H9 (cell line): ENCODE results near the gene PDZK1. TPM values are rescaled to one million over a fixed set of nuclear protein-coding genes. Genes with fewer than 3 reads are reported as not detected.

Experiments
- DNase-seq: peaks from one replicate; pipeline ENCODE4 v3.0.0-alpha.2; 2017
- H2AFZ ChIP-seq: one replicate; pipeline ENCODE4 v1.6.1; 2013; ENCODE audit warnings: mild to moderate bottlenecking, low read length, control low read depth, moderate library complexity
- H2AK5ac ChIP-seq: 2 replicates; pipeline ENCODE4 v1.6.1; 2013; ENCODE audit warnings: low read length, control low read depth, mixed read lengths; ENCODE audit not compliant: insufficient read length
- H2BK120ac ChIP-seq: one replicate; pipeline ENCODE4 v1.6.1; 2013; ENCODE audit warnings: low read depth, mild to moderate bottlenecking, low read length, control low read depth, inconsistent platforms; ENCODE audit not compliant: poor library complexity, severe bottlenecking
- H2BK12ac ChIP-seq: 2 replicates; pipeline ENCODE4 v1.6.1; 2013; ENCODE audit warnings: low read length, control low read depth, mixed read lengths, low read depth; ENCODE audit not compliant: insufficient read length
- H2BK15ac ChIP-seq: 2 replicates; pipeline ENCODE4 v1.6.1; 2013; ENCODE audit warnings: low read depth, low read length, control low read depth
- H2BK20ac ChIP-seq: one replicate; pipeline ENCODE4 v1.6.1; 2013; ENCODE audit warnings: low read depth, mild to moderate bottlenecking, low read length, control low read depth, inconsistent platforms; ENCODE audit not compliant: poor library complexity, severe bottlenecking
- H2BK5ac ChIP-seq: 2 replicates; pipeline ENCODE4 v1.6.1; 2013; ENCODE audit warnings: low read length, control low read depth, mixed read lengths; ENCODE audit not compliant: insufficient read length
- H3K14ac ChIP-seq: 2 replicates; pipeline ENCODE4 v1.6.1; 2013; ENCODE audit warnings: low read length, control low read depth; ENCODE audit not compliant: insufficient read depth
- H3K18ac ChIP-seq: 2 replicates; pipeline ENCODE4 v1.6.1; 2013; ENCODE audit warnings: low read depth, mild to moderate bottlenecking, mixed read lengths, low read length, control low read depth; ENCODE audit not compliant: insufficient read length
- H3K23ac ChIP-seq: 2 replicates; pipeline ENCODE4 v1.6.1; 2013; ENCODE audit warnings: low read length, control low read depth, mixed read lengths, low read depth; ENCODE audit not compliant: insufficient read length
- H3K23me2 ChIP-seq: 2 replicates; pipeline ENCODE4 v1.6.1; 2013; ENCODE audit warnings: low read depth, mild to moderate bottlenecking, mixed read lengths, low read length, control low read depth; ENCODE audit not compliant: insufficient read length, poor library complexity, severe bottlenecking
- H3K27ac ChIP-seq: 2 replicates; pipeline ENCODE4 v1.5.1; 2013; ENCODE audit warnings: low read length, control low read depth, mixed read lengths, low read depth; ENCODE audit not compliant: insufficient read length
- H3K27me3 ChIP-seq: 2 replicates; pipeline ENCODE4 v1.6.1; 2013; ENCODE audit warnings: low read length, control low read depth, inconsistent platforms; ENCODE audit not compliant: insufficient read depth
- H3K4ac ChIP-seq: 2 replicates; pipeline ENCODE4 v1.6.1; 2013; ENCODE audit warnings: low read depth, mild to moderate bottlenecking, control low read depth, inconsistent platforms, low read length, moderate library complexity
- H3K4me1 ChIP-seq: 2 replicates; pipeline ENCODE4 v1.6.1; 2013; ENCODE audit warnings: low read length, control low read depth, inconsistent platforms; ENCODE audit not compliant: insufficient read depth
- H3K4me2 ChIP-seq: 2 replicates; pipeline ENCODE4 v1.6.1; 2013; ENCODE audit warnings: low read length, control low read depth, mixed read lengths; ENCODE audit not compliant: insufficient read length, insufficient read depth
- H3K56ac ChIP-seq: 2 replicates; pipeline ENCODE4 v1.6.1; 2013; ENCODE audit warnings: low read depth, mild to moderate bottlenecking, mixed read lengths, low read length, control low read depth; ENCODE audit not compliant: insufficient read length
- H3K79me1 ChIP-seq: 2 replicates; pipeline ENCODE4 v1.6.1; 2013; ENCODE audit warnings: low read depth, mild to moderate bottlenecking, moderate library complexity, low read length, control low read depth, inconsistent platforms; ENCODE audit not compliant: insufficient read depth, poor library complexity, severe bottlenecking
- H3K79me2 ChIP-seq: 2 replicates; pipeline ENCODE4 v1.6.1; 2013; ENCODE audit warnings: low read length, control low read depth, inconsistent platforms; ENCODE audit not compliant: insufficient read depth
- H3K9ac ChIP-seq: 2 replicates; pipeline ENCODE4 v1.6.1; 2013; ENCODE audit warnings: low read length, control low read depth, mixed read lengths; ENCODE audit not compliant: insufficient read length; ENCODE audit errors: extremely low read depth
- H3K9me3 ChIP-seq: one replicate; pipeline ENCODE4 v1.6.1; 2013; ENCODE audit warnings: low read depth, low read length, inconsistent platforms; ENCODE audit not compliant: control insufficient read depth
- H3T11ph ChIP-seq: one replicate; pipeline ENCODE4 v1.6.1; 2013; ENCODE audit warnings: mild to moderate bottlenecking, low read length, control low read depth, inconsistent platforms
- H4K20me1 ChIP-seq: one replicate; pipeline ENCODE4 v1.6.1; 2013; ENCODE audit not compliant: control insufficient read depth, insufficient read length, insufficient read depth
- H4K5ac ChIP-seq: 2 replicates; pipeline ENCODE4 v1.6.1; 2013; ENCODE audit warnings: low read depth, mild to moderate bottlenecking, mixed read lengths, low read length, control low read depth; ENCODE audit not compliant: insufficient read length
- H4K8ac ChIP-seq: replicated peaks from 2 replicates; pipeline ENCODE4 v1.6.1; 2013; ENCODE audit warnings: low read length, control low read depth, mixed read lengths, low read depth; ENCODE audit not compliant: insufficient read length
- H4K91ac ChIP-seq: 2 replicates; pipeline ENCODE4 v1.6.1; 2013; ENCODE audit warnings: low read depth, mild to moderate bottlenecking, moderate library complexity, mixed read lengths, low read length, control low read depth; ENCODE audit not compliant: insufficient read length
- H3K27ac Mint-ChIP-seq, 3 experiments: 2 replicates in 2 of 3; 3 replicates in 1 of 3; pipeline ENCODE4 v1.8.0; 2020 to 2021; ENCODE audit warnings: mixed read lengths in 3 of 3, mild to moderate bottlenecking in 1 of 3, moderate library complexity in 1 of 3
- H3K27me3 Mint-ChIP-seq: 2 replicates; pipeline ENCODE4 v1.8.0; 2021; ENCODE audit warnings: low read depth, mild to moderate bottlenecking, moderate library complexity, mixed read lengths
- H3K36me3 Mint-ChIP-seq, 3 experiments: 2 replicates in 2 of 3; 3 replicates in 1 of 3; pipeline ENCODE4 v1.8.0; 2020 to 2021; ENCODE audit warnings: low read depth in 3 of 3, mixed read lengths in 3 of 3; ENCODE audit not compliant: insufficient read depth in 1 of 3
- H3K4me1 Mint-ChIP-seq, 2 experiments: 2 replicates each; pipeline ENCODE4 v1.8.0; 2020; ENCODE audit warnings: mixed read lengths in 2 of 2
- H3K4me3 Mint-ChIP-seq, 2 experiments: 2 replicates in 1 of 2; 3 replicates in 1 of 2; pipeline ENCODE4 v1.8.0; 2020 to 2021; ENCODE audit warnings: mild to moderate bottlenecking in 2 of 2, mixed read lengths in 2 of 2, moderate library complexity in 1 of 2
- H3K9me3 Mint-ChIP-seq, 2 experiments: 2 replicates in 1 of 2; 3 replicates in 1 of 2; pipeline ENCODE4 v1.8.0; 2020; ENCODE audit warnings: mild to moderate bottlenecking in 2 of 2, mixed read lengths in 2 of 2, moderate library complexity in 1 of 2
- CTCF ChIP-seq: fragments of 200-600 bp; sonication (generic); conservative IDR thresholded peaks from 3 replicates; pipeline ENCODE4 v1.8.0; 2021; ENCODE audit warnings: antibody characterized with exemption, mild to moderate bottlenecking
- WGBS: extraction: QIAGEN DNeasy Blood & Tissue Kit; methylation state at CpG from one replicate; pipeline ENCODE4 v1.1.7; 2013; ENCODE audit warnings: missing lambda C conversion rate, low lambda C conversion rate, mixed read lengths; ENCODE audit not compliant: insufficient read length; ENCODE audit errors: extremely low coverage; 5-methylcytosine and 5-hydroxymethylcytosine counted together
- total RNA-seq: library from RNA; stranded (reverse); gene quantifications from 2 replicates; pipeline ENCODE4 v1.2.1, GENCODE V29; 2021

The PDZK1 gene
- total RNA-seq, 1 experiment from 2014 or later, result not detected

GRCh38 chr1:145692785-145693443 is 14.3 kb downstream of the PDZK1 start:
- Histone ChIP-seq H3K27ac (no peak overlapping the region), H2BK15ac (no peak overlapping the region), H3K4me1 (0 out of 2 replicates have a peak, but pooled peaks cover 2% of the 10 kb centered on the region), H3T11ph (no peak overlapping the region), H3K4ac (no peak overlapping the region), H2BK12ac (no peak overlapping the region), H3K9ac (no peak overlapping the region), H2BK5ac (no peak overlapping the region), H3K4me2 (no peak overlapping the region), H2AK5ac (no peak overlapping the region), H2BK120ac (no peak overlapping the region), H3K27me3 (no peaks in the 10 kb centered on the region), H2BK20ac (no peak overlapping the region), H3K56ac (no peak overlapping the region), H2AFZ (no peak overlapping the region), H3K23ac (no peak overlapping the region), H4K5ac (no peak overlapping the region), H3K14ac (no peak overlapping the region), H4K20me1 (no peaks in the 10 kb centered on the region), H3K18ac (no peak overlapping the region), H3K79me1 (no peaks in the 10 kb centered on the region), H4K8ac (no peak overlapping the region), H4K91ac (no peak overlapping the region), H3K79me2 (no peaks in the 10 kb centered on the region), H3K9me3 (no peaks in the 10 kb centered on the region), H3K23me2 (no peaks in the 10 kb centered on the region)
- Mint-ChIP-seq H3K4me1 (peaks cover 12 to 17% of the 10 kb centered on the region in 2 experiments), H3K4me3 (no peak overlapping the region), H3K36me3 (no peaks in the 10 kb centered on the region), H3K27ac (no peak overlapping the region), H3K9me3 (no peaks in the 10 kb centered on the region), H3K27me3 (peaks cover 12% of the 10 kb centered on the region)
- TF ChIP-seq CTCF, result no peak
- WGBS, result no CpG with 5 or more reads among the region's 11 CpGs
- no peak for DNase-seq
